GM06990 (cell line): ENCODE data around the gene GRIN3B.

Experiments used
- DNase-seq: peaks from one replicate; pipeline ENCODE4 v3.0.0-alpha.2; 2011; ENCODE audit not compliant: insufficient read length; ENCODE audit errors: extremely low read depth
- H3K27me3 ChIP-seq: replicated peaks from 2 replicates; pipeline ENCODE4 v1.6.0; 2011; ENCODE audit warnings: low read length; ENCODE audit not compliant: control insufficient read depth, insufficient read depth
- H3K36me3 ChIP-seq: 2 replicates; pipeline ENCODE4 v1.5.1; 2011; ENCODE audit warnings: low read length; ENCODE audit not compliant: control insufficient read depth, insufficient read depth
- H3K4me3 ChIP-seq: replicated peaks from 2 replicates; pipeline ENCODE4 v1.5.1; 2011; ENCODE audit warnings: low read depth, mild to moderate bottlenecking, control low read depth, low read length
- CTCF ChIP-seq: IDR thresholded peaks from 2 replicates; pipeline ENCODE4 v1.5.1; 2011; ENCODE audit warnings: low read length, control low read depth, mild to moderate bottlenecking, inconsistent platforms; ENCODE audit not compliant: insufficient read depth, poor library complexity, severe bottlenecking

The GRIN3B gene

GRCh38 chr19:958967-959855, 41.0 kb upstream of the GRIN3B start:
- DNase-seq, result no peak
- TF ChIP-seq CTCF, result no peak
- H3K4me3 ChIP-seq, result no peak overlapping the region

GRCh38 chr19:960020-960419, 40.2 kb upstream of the GRIN3B start:
- Histone ChIP-seq H3K27me3 (no peaks in the 10 kb centered on the region), H3K4me3 (no peak overlapping the region), H3K36me3 (peaks cover 43% of the 10 kb centered on the region)
- DNase-seq, result no peak
- no peak for TF ChIP-seq CTCF

More at GRCh38 chr19:958967-959855, 41.0 kb upstream of the GRIN3B start:
- Histone ChIP-seq H3K27me3 (no peaks in the 10 kb centered on the region), H3K36me3 (peaks cover 36% of the 10 kb centered on the region)

- TF ChIP-seq CTCF, result no peak
- no peak overlapping the region for H3K4me3 ChIP-seq
These were observed 39.6 kb upstream of the GRIN3B start for GRCh38 chr19:960601-960938.

GRCh38 chr19:961866-962620, 38.2 kb upstream of the GRIN3B start:
- DNase-seq, result no peak
- Histone ChIP-seq H3K36me3 (peaks cover 50% of the 10 kb centered on the region), H3K27me3 (no peaks in the 10 kb centered on the region), H3K4me3 (no peak overlapping the region)
- TF ChIP-seq CTCF, result no peak

More at GRCh38 chr19:960601-960938, 39.6 kb upstream of the GRIN3B start:
- H3K36me3 ChIP-seq, result peaks cover 46% of the 10 kb centered on the region
- no peaks in the 10 kb centered on the region for H3K27me3 ChIP-seq
- DNase-seq, result no peak

GRCh38 chr19:962683-963400, 37.4 kb upstream of the GRIN3B start:
- Histone ChIP-seq H3K27me3 (no peaks in the 10 kb centered on the region), H3K36me3 (peaks cover 52% of the 10 kb centered on the region), H3K4me3 (no peak overlapping the region)
- DNase-seq, result no peak
- TF ChIP-seq CTCF, result no peak
